ENCODE measurements around the gene AKR1E2. TPM values are rescaled to one million over a fixed set of nuclear protein-coding genes. Genes with fewer than 3 reads are reported as not detected.

Gene AKR1E2
- total and polyA plus RNA-seq, 9 of the 15 experiments (the other 6 are each of a cell fraction or from before 2014, with no cell fraction given) = 4.2 to 16.6 (median 9.8) TPM

GRCh38 chr10:4826792-4827324 lies 851 bp downstream of the AKR1E2 start (continued):
- TF ChIP-seq KHSRP (IDR thresholded peaks at IDR 0.05) (no peak), SMAD2 (IDR thresholded peaks at IDR 0.05; ENCODE audit: low read depth, low read length) (no peak), DACH1 (IDR thresholded peaks at IDR 0.05; ENCODE audit: partially characterized antibody) (peak; percentile 42), ETV5 (CRISPR knock-in tag; IDR thresholded peaks at IDR 0.05; ENCODE audit: low read depth) (peak; percentile 49; the same call in 1 of the 2 replicates), PCBP1 (IDR thresholded peaks at IDR 0.05; ENCODE audit: low read depth, low read length, poor library complexity, severe bottlenecking) (no peak), MAFG (tag; conservative IDR thresholded peaks at IDR 0.05) (peak; percentile 81), NFATC3 (IDR thresholded peaks at IDR 0.05) (0 out of 2 replicates have a peak, but pooled peaks have one; percentile 42), MCM3 (IDR thresholded peaks at IDR 0.05) (no peak), POLR2A (conservative IDR thresholded peaks at IDR 0.05) (peak; percentile 54), TRIM24 (IDR thresholded peaks at IDR 0.05) (no peak), HDGF (IDR thresholded peaks at IDR 0.05) (0 out of 2 replicates have a peak, but pooled peaks have one; percentile 17), HMGN3 (IDR thresholded peaks at IDR 0.05; ENCODE audit: borderline replicate concordance, extremely low read depth, insufficient read length, low read depth, low read length) (no peak), HDAC2 (IDR thresholded peaks at IDR 0.05) (peak; percentile 75; the same call in 1 of the 2 replicates), COPS2 (conservative IDR thresholded peaks at IDR 0.05) (no peak), CUX1 (CRISPR knock-in tag; IDR thresholded peaks at IDR 0.05) (0 out of 2 replicates have a peak, but pooled peaks have one; percentile 49), NR2C1 (IDR thresholded peaks at IDR 0.05) (no peak), NR2C1 (tag; IDR thresholded peaks at IDR 0.05) (no peak), TRIM28 (IDR thresholded peaks at IDR 0.05) (0 out of 2 replicates have a peak, but pooled peaks have one; percentile 16)
- TF ChIP-seq, protein P1, sequence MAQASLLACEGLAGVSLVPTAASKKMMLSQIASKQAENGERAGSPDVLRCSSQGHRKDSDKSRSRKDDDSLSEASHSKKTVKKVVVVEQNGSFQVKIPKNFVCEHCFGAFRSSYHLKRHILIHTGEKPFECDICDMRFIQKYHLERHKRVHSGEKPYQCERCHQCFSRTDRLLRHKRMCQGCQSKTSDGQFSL (CRISPR knock-in tag; IDR thresholded peaks at IDR 0.05) = peak; percentile 51; the same call in 1 of the 2 replicates
- TF ChIP-seq, protein P1 (tag; IDR thresholded peaks at IDR 0.05) = no peak
- TF ChIP-seq, protein P2, sequence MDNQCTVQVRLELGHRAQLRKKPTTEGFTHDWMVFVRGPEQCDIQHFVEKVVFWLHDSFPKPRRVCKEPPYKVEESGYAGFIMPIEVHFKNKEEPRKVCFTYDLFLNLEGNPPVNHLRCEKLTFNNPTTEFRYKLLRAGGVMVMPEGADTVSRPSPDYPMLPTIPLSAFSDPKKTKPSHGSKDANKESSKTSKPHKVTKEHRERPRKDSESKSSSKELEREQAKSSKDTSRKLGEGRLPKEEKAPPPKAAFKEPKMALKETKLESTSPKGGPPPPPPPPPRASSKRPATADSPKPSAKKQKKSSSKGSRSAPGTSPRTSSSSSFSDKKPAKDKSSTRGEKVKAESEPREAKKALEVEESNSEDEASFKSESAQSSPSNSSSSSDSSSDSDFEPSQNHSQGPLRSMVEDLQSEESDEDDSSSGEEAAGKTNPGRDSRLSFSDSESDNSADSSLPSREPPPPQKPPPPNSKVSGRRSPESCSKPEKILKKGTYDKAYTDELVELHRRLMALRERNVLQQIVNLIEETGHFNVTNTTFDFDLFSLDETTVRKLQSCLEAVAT (IDR thresholded peaks at IDR 0.05) = 0 out of 4 replicates have a peak, but pooled peaks of 1 of the 2 experiments have one; percentile 16
- TF ChIP-seq, protein P3, sequence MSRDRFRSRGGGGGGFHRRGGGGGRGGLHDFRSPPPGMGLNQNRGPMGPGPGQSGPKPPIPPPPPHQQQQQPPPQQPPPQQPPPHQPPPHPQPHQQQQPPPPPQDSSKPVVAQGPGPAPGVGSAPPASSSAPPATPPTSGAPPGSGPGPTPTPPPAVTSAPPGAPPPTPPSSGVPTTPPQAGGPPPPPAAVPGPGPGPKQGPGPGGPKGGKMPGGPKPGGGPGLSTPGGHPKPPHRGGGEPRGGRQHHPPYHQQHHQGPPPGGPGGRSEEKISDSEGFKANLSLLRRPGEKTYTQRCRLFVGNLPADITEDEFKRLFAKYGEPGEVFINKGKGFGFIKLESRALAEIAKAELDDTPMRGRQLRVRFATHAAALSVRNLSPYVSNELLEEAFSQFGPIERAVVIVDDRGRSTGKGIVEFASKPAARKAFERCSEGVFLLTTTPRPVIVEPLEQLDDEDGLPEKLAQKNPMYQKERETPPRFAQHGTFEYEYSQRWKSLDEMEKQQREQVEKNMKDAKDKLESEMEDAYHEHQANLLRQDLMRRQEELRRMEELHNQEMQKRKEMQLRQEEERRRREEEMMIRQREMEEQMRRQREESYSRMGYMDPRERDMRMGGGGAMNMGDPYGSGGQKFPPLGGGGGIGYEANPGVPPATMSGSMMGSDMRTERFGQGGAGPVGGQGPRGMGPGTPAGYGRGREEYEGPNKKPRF (IDR thresholded peaks at IDR 0.05; ENCODE audit: low read depth, low read length) = no peak
